HEK293 (cell line): ENCODE data around the gene AP5Z1.

Source experiments
- CTCF ChIP-seq: fragments of 450-650 bp; formaldehyde crosslinking; IDR thresholded peaks from 2 replicates; pipeline ENCODE4 v1.5.1; 2016; ENCODE audit warnings: missing biosample characterization, missing genetic modification characterization
- REST ChIP-seq: fragments of 450-650 bp; formaldehyde crosslinking; IDR thresholded peaks from 2 replicates; pipeline ENCODE4 v1.5.1; 2016; ENCODE audit warnings: missing biosample characterization, missing genetic modification characterization
- ZNF488 ChIP-seq: fragments of 450-650 bp; formaldehyde crosslinking; IDR thresholded peaks from 2 replicates; pipeline ENCODE4 v1.5.1; 2016; ENCODE audit warnings: missing biosample characterization, missing genetic modification characterization

GRCh38 chr7:4801839-4802231, 26.4 kb downstream of the AP5Z1 start:
- no peak for TF ChIP-seq CTCF (tag by site-specific recombination)
- no peak for TF ChIP-seq ZNF488 (tag by site-specific recombination)
- no peak for TF ChIP-seq REST (tag by site-specific recombination)
